Adrenal gland (tissue), 19 donors: ENCODE data around the gene ATXN3. TPM values are rescaled to one million over a fixed set of nuclear protein-coding genes. Genes with fewer than 3 reads are reported as not detected.

Experiments used
- DNase-seq, 7 donors: peaks; one replicate each; pipeline ENCODE4 v3.0.0-alpha.2; 2019 to 2020
- H3K27ac ChIP-seq, 5 donors: fragments of 200-600 bp; sonication (generic) in 4 of 5; 1 replicate in 3 of 5; 2 replicates in 2 of 5; pipeline versions ENCODE4 v1.5.1 to v1.8.0; 2016 to 2020; ENCODE audit warnings: mild to moderate bottlenecking in 1 of 5
- H3K27me3 ChIP-seq: fragments of 200-600 bp; 2 replicates; pipeline ENCODE4 v1.8.0; 2021
- H3K36me3 ChIP-seq, 2 donors: fragments of 200-600 bp; replicated peaks in 1 of 2; 1 replicate in 1 of 2; 2 replicates in 1 of 2; pipeline versions ENCODE4 v1.5.1 to v1.8.0; 2018 to 2022
- H3K4me1 ChIP-seq, 2 donors: fragments of 200-600 bp; replicated peaks in 1 of 2; 1 replicate in 1 of 2; 2 replicates in 1 of 2; pipeline versions ENCODE4 v1.5.1 to v1.8.0; 2018 to 2021
- H3K4me3 ChIP-seq, 4 donors: fragments of 200-600 bp; sonication (generic) in 3 of 4; one replicate each; pipeline ENCODE4 v1.5.1; 2016 to 2018
- H3K9me3 ChIP-seq, 3 donors: fragments of 200-600 bp; sonication (generic) in 1 of 3; replicated peaks in 1 of 3; 1 replicate in 2 of 3; 2 replicates in 1 of 3; pipeline versions ENCODE4 v1.5.1 to v1.8.0; 2016 to 2021
- CTCF ChIP-seq, 6 experiments: fragments of 450-650 bp in 4 of 6; fragments of 200-600 bp in 2 of 6; sonication (generic) in 1 of 6; IDR thresholded peaks; 1 replicate in 5 of 6; 2 replicates in 1 of 6; pipeline versions ENCODE4 v1.5.1 to v1.8.0; 2016 to 2021; ENCODE audit warnings: antibody characterized with exemption in 6 of 6, mild to moderate bottlenecking in 2 of 6, moderate library complexity in 1 of 6
- POLR2A ChIP-seq, 2 donors: fragments of 450-650 bp; IDR thresholded peaks; one replicate each; pipeline ENCODE4 v1.6.1; 2017; ENCODE audit warnings: antibody characterized with exemption in 2 of 2, mild to moderate bottlenecking in 2 of 2, moderate library complexity in 1 of 2
- WGBS, 4 donors: extraction: QIAGEN DNeasy Blood & Tissue Kit in 2 of 4; methylation state at CpG; one replicate each; pipeline versions ENCODE4 v1.1.5 to v1.1.7; 2013 to 2017; 5-methylcytosine and 5-hydroxymethylcytosine counted together
- intact Hi-C, 2 donors: fragments of 100-400 bp; cut with DNase I; formaldehyde crosslinking; loops; one replicate each; pipeline versions ENCODE4 v1.14.1 to v1.15.0; 2022 to 2023
- long read RNA-seq, 10 donors: library from polyadenylated mRNA in 3 of 10; unstranded in 2 of 10; stranded (forward) in 1 of 10; transcript quantifications; one replicate each; pipeline ENCODE4 v2.0.0 and lab custom pipeline, GENCODE V29; 2021 to 2026
- polyA plus RNA-seq, 3 donors: library from polyadenylated mRNA; stranded (reverse); fragments of 200-250 nt in 2 of 3; fragments of 350-450 nt in 1 of 3; fragmentation: Illumina TruSeq in 1 of 3; extraction: RNeasy Lipid Tissue Mini Kit (QIAGEN cat#74804) in 1 of 3; gene quantifications; one replicate each; pipeline ENCODE4 v1.2.3, GENCODE V29; 2013 to 2014
- total RNA-seq, 9 donors: library from RNA; depleted of rRNA in 4 of 9; stranded (reverse); fragments of >200 nt in 4 of 9; fragments of 120-200 nt in 1 of 9; fragmentation: NEBNext Ultra II Directional in 1 of 9; extraction: Animal tissue kit (Norgen Biotek cat#: 25700) in 1 of 9; gene quantifications; one replicate each; pipeline versions ENCODE4 v1.1.0 to v1.2.4, GENCODE V29; 2013 to 2023
- donor health status: healthy with polysubstance abuse.
- donor health status: Bipolar disorder and iron deficiency.
- donor health status: DM: yes; HTN: yes; CAD: no.
- donor health status: DM: no; HTN: no; CAD: no.
- donor health status: DM: no; HTN: no; CAD: no.
- donor health status: DM: yes; HTN: yes; CAD: no.

Gene ATXN3
- total RNA-seq: 10 to 100 TPM in 7 of 9 donors, 1 to 10 TPM in 2; 9.0 to 62.8 (median 23.3) TPM
- 10 to 100 TPM; 15.4 to 41.5 (median 23.0) TPM for polyA plus RNA-seq
- long read RNA-seq, donor 1, full-length matches to known transcripts: 7 of 7 reads
- long read RNA-seq, donor 1, partial matches to known transcripts: 0 of 7 reads
- long read RNA-seq, donor 1, other reads (novel, unspliced or antisense): 0 of 7 reads
- long read RNA-seq, donor 2, full-length matches to known transcripts: 4 of 4 reads
- long read RNA-seq, donor 2, partial matches to known transcripts: 0 of 4 reads
- long read RNA-seq, donor 2, other reads (novel, unspliced or antisense): 0 of 4 reads
- long read RNA-seq, donor 3, full-length matches to known transcripts: 3 of 3 reads
- long read RNA-seq, donor 3, partial matches to known transcripts: 0 of 3 reads
- long read RNA-seq, donor 3, other reads (novel, unspliced or antisense): 0 of 3 reads
- long read RNA-seq, donor 4, full-length matches to known transcripts: 4 of 8 reads
- long read RNA-seq, donor 4, partial matches to known transcripts: 2 of 8 reads
- long read RNA-seq, donor 4, other reads (novel, unspliced or antisense): 2 of 8 reads
- long read RNA-seq, donor 5, full-length matches to known transcripts: 5 of 10 reads
- long read RNA-seq, donor 5, partial matches to known transcripts: 1 of 10 reads
- long read RNA-seq, donor 5, other reads (novel, unspliced or antisense): 4 of 10 reads
- long read RNA-seq, donor 6, full-length matches to known transcripts: 3 of 5 reads
- long read RNA-seq, donor 6, partial matches to known transcripts: 0 of 5 reads
- long read RNA-seq, donor 6, other reads (novel, unspliced or antisense): 2 of 5 reads
- long read RNA-seq, donor 7, full-length matches to known transcripts: 2 of 2 reads
- long read RNA-seq, donor 7, partial matches to known transcripts: 0 of 2 reads
- long read RNA-seq, donor 7, other reads (novel, unspliced or antisense): 0 of 2 reads
- long read RNA-seq, donor 8, full-length matches to known transcripts: 2 of 2 reads
- long read RNA-seq, donor 8, partial matches to known transcripts: 0 of 2 reads
- long read RNA-seq, donor 8, other reads (novel, unspliced or antisense): 0 of 2 reads
- long read RNA-seq, donor 9, full-length matches to known transcripts: 2 of 2 reads
- long read RNA-seq, donor 9, partial matches to known transcripts: 0 of 2 reads
- long read RNA-seq, donor 9, other reads (novel, unspliced or antisense): 0 of 2 reads
- long read RNA-seq, donor 10, full-length matches to known transcripts: 1 of 1 reads
- long read RNA-seq, donor 10, partial matches to known transcripts: 0 of 1 reads
- long read RNA-seq, donor 10, other reads (novel, unspliced or antisense): 0 of 1 reads

GRCh38 chr14:92106143-92106926 lies at the start of gene ATXN3:
Gene ATXN3, minus strand, starts transcription at chr14:92106582. Its CDS starts 30 bp downstream, at chr14:92106552.
- Histone ChIP-seq H3K4me1 (peaks cover 6 to 17% of the 10 kb centered on the region in 2 donors), H3K36me3 (no peaks in the 10 kb centered on the region), H3K4me3 (peak within 1 kb of the TSS; percentile 81 to 96 (median 94)), H3K27me3 (no peaks in the 10 kb centered on the region), H3K9me3 (no peaks in the 10 kb centered on the region), H3K27ac (peak within 1 kb of the TSS; percentile 31 to 97 (median 93))
- intact Hi-C loops: no loop called here
- TF ChIP-seq CTCF (IDR thresholded peaks at IDR 0.05): peak; percentile 57 to 74 (median 70)
- peak in 1 of 2 donors; percentile 62 for TF ChIP-seq POLR2A (IDR thresholded peaks at IDR 0.05)
- WGBS, 4 donors: 0 to 1% (median 1%) methylated on average over 10 to 66 of the region's 66 CpGs
- peak; percentile 96 to 99 (median 99) for DNase-seq

DNA sequence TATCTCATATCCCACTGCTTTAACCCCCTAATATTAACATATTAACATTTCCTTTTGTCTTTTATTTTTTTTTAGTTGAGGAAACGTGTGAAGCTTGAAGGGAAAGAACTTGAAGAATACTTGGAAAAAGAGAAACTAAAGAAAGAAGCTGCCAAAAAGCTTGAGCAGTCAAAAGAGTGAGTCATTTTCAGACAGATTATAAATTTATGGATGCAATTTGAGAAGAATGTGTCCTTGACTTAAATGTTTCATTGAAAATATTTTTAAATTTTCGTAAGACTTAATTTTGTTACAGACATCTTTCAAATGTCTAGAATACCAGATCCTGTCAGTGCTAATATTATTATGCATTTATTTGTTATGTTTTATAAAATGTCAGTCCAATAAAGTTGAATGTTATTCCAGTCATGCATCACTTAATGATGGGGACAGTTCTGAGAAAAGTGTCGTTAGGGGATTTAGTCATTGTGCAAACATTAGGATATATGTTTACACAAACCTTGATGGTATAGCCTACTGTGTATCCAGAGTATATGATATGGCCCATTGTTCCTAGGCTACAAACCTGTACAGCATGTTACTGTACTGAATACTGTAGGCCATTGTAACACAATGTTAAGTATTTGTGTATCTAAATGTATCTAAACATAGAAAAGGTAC lies 48.0 kb upstream of the ATXN3 start:
- DNase-seq: no peak
- peaks cover 0 to 36% of the 10 kb centered on the region in 2 donors for H3K36me3 ChIP-seq
- 34 to 43% (median 40%) methylated on average over 3 of the region's 3 CpGs for WGBS, 4 donors
- H3K27ac ChIP-seq: peak overlapping the region in 4 of 5 donors; percentile 43 to 65 (median 58)
- no peaks in the 10 kb centered on the region for H3K27me3 ChIP-seq
- H3K4me1 ChIP-seq: peaks cover 9 to 16% of the 10 kb centered on the region in 2 donors
- intact Hi-C loops: no loop called here
- TF ChIP-seq POLR2A (IDR thresholded peaks at IDR 0.05) (no peak), CTCF (IDR thresholded peaks at IDR 0.05) (no peak)
- no peaks in the 10 kb centered on the region for H3K9me3 ChIP-seq
- no peak overlapping the region for H3K4me3 ChIP-seq

DNA sequence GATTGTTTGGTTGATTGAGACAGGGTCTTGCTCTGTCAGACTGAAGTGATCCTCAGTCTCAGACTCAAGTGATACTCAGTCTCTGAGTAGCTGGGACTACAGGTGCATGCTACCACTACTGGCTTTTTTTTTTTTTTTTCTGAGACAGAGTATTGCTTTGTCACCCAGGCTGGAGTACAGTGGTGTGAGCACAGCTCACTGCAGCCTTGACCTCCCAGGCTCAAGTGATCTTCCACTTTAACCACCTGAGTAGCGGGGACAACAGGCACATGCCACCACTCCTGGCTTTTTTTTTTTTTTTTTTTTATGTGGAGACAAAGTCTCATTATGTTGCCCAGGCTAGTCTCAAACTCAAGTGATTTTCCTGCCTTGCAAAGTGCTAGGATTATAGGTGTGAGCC lies 47.2 kb upstream of the ATXN3 start:
- intact Hi-C loops: no loop called here
- 50 to 64% (median 60%) methylated on average over 1 of the region's 1 CpG for WGBS, 4 donors

More for the DNA sequence above, 47.2 kb upstream of the ATXN3 start:
- no peaks in the 10 kb centered on the region for H3K9me3 ChIP-seq
- TF ChIP-seq POLR2A (IDR thresholded peaks at IDR 0.05) (no peak), CTCF (IDR thresholded peaks at IDR 0.05) (no peak)
- no peak overlapping the region for H3K4me3 ChIP-seq
- peak overlapping the region in 4 of 5 donors; percentile 44 to 65 (median 58) for H3K27ac ChIP-seq
- H3K27me3 ChIP-seq: no peaks in the 10 kb centered on the region
- DNase-seq: peak in 3 of 7 donors; percentile 13 to 32 (median 28)
- H3K36me3 ChIP-seq: peaks cover 0 to 28% of the 10 kb centered on the region in 2 donors
- H3K4me1 ChIP-seq: peaks cover 9 to 16% of the 10 kb centered on the region in 2 donors
